Measurements from ENCODE around the gene NAPSA. TPM values are rescaled to one million over a fixed set of nuclear protein-coding genes. Genes with fewer than 3 reads are reported as not detected.

Gene NAPSA
- total and polyA plus RNA-seq, 2 donors (not counting 3 experiments of a cell fraction or from before 2014, with no cell fraction given) = 0.19 TPM; not detected in 1

DNA sequence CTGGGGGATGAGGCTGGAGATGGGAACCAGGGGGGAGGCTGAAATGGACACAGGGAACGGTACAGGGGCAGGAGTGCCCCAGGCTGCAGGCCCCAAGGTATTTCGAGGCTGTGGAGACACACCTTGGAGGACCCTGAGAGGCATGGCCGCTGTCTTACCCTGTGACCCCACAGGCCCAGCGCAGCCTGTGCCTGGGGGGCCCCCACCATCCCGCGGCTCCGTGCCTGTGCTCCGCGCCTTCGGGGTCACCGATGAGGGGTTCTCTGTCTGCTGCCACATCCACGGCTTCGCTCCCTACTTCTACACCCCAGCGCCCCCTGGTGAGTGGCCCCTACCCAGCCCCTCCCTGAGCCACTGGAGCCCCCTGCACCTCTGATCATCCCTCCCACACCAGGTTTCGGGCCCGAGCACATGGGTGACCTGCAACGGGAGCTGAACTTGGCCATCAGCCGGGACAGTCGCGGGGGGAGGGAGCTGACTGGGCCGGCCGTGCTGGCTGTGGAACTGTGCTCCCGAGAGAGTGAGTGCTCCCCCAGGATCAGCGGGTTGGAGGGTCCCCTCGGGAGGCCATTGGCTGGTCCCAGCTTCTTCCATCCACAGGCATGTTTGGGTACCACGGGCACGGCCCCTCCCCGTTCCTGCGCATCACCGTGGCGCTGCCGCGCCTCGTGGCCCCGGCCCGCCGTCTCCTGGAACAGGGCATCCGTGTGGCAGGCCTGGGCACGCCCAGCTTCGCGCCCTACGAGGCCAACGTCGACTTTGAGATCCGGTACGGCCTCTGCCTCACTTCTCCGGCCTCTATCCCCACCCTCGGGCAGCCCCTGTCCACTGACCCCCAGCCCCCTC is 36.4 kb upstream of the NAPSA start:
- BruUV-seq (replicated peaks) = TSS peak; percentile 42

More for the DNA sequence above, 36.4 kb upstream of the NAPSA start:
- Histone ChIP-seq H3K4me3 (replicated peaks in 1 of 3; ENCODE audit: insufficient read depth in 1 of 3, low read depth in 1 of 3, low read length in 3 of 3) (no peak overlapping the region), H3K36me3 (ENCODE audit: control insufficient read depth in 2 of 2, extremely low read depth in 1 of 2, insufficient read depth in 2 of 2, low read length in 2 of 2) (peaks cover 0 to 2% of the 10 kb centered on the region in 2 experiments), H3K79me2 (ENCODE audit: control insufficient read depth, insufficient read depth, low read length) (peaks cover 2% of the 10 kb centered on the region), H3K4me1 (ENCODE audit: control insufficient read depth, extremely low read depth, insufficient read depth, low read length) (no peaks in the 10 kb centered on the region), H3K27ac (ENCODE audit: insufficient read depth, low read depth, low read length) (no peak overlapping the region), H3K9me1 (replicated peaks; ENCODE audit: control insufficient read depth, extremely low read depth, insufficient read depth, low read length) (no peaks in the 10 kb centered on the region), H3K9me3 (replicated peaks; ENCODE audit: control insufficient read depth, insufficient read depth, low read length) (no peaks in the 10 kb centered on the region), H3K4me2 (ENCODE audit: insufficient read depth, low read length) (no peak overlapping the region), H3K9ac (replicated peaks; ENCODE audit: extremely low read depth, insufficient read depth, low read length) (no peak overlapping the region), H4K20me1 (replicated peaks; ENCODE audit: control insufficient read depth, extremely low read depth, insufficient read depth, low read length) (no peaks in the 10 kb centered on the region), H3K27me3 (ENCODE audit: control insufficient read depth in 2 of 2, insufficient read depth in 2 of 2, low read length in 2 of 2) (no peaks in the 10 kb centered on the region), H2AFZ (ENCODE audit: low read depth, low read length) (no peak overlapping the region)
- intact Hi-C loops (cut with micrococcal nuclease) (loop anchor here (1.0 kb wide), 1 partner anchor 34 kb away; no protein-coding TSS in a partner anchor), dilution Hi-C loops (cut with MboI; ENCODE audit: extremely low pct_ligation_motif_present, low sequenced_read_pairs) (no loop called here)
- ChIA-PET POLR2A (no interaction called here), CTCF (interaction anchor here (1.1 kb wide), 1 partner anchor 13 kb away, joined by 5 read pairs; no protein-coding TSS in a partner anchor)
- DNase-seq (ENCODE audit: low read depth, low spot score) (no peak), FAIRE-seq (no peak)
- TF ChIP-seq POLR2AphosphoS5 (IDR thresholded peaks at IDR 0.05; ENCODE audit: insufficient read depth, low read depth, low read length) (no peak), JUN (IDR thresholded peaks at IDR 0.05; ENCODE audit: borderline replicate concordance, insufficient read depth, insufficient read length, low read depth) (no peak), POLR2A (IDR thresholded peaks at IDR 0.05; ENCODE audit: low read depth, low read length) (no peak), MYC (IDR thresholded peaks at IDR 0.05; ENCODE audit: low read depth, low read length) (no peak), FOS (IDR thresholded peaks at IDR 0.05; ENCODE audit: borderline replicate concordance, insufficient read depth, low read length) (no peak), GATA2 (IDR thresholded peaks at IDR 0.05; ENCODE audit: insufficient read depth, insufficient read length, low read depth, low read length) (no peak), EZH2 (IDR thresholded peaks at IDR 0.05; ENCODE audit: borderline replicate concordance, low read depth, low read length, severe bottlenecking) (no peak)
- TF ChIP-seq, protein P1, sequence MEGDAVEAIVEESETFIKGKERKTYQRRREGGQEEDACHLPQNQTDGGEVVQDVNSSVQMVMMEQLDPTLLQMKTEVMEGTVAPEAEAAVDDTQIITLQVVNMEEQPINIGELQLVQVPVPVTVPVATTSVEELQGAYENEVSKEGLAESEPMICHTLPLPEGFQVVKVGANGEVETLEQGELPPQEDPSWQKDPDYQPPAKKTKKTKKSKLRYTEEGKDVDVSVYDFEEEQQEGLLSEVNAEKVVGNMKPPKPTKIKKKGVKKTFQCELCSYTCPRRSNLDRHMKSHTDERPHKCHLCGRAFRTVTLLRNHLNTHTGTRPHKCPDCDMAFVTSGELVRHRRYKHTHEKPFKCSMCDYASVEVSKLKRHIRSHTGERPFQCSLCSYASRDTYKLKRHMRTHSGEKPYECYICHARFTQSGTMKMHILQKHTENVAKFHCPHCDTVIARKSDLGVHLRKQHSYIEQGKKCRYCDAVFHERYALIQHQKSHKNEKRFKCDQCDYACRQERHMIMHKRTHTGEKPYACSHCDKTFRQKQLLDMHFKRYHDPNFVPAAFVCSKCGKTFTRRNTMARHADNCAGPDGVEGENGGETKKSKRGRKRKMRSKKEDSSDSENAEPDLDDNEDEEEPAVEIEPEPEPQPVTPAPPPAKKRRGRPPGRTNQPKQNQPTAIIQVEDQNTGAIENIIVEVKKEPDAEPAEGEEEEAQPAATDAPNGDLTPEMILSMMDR (IDR thresholded peaks at IDR 0.05; ENCODE audit: extremely low read depth in 1 of 2, insufficient read depth in 1 of 2, low read depth in 1 of 2, low read length in 2 of 2) = no peak
- TF ChIP-seq, protein P2, sequence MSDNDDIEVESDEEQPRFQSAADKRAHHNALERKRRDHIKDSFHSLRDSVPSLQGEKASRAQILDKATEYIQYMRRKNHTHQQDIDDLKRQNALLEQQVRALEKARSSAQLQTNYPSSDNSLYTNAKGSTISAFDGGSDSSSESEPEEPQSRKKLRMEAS (IDR thresholded peaks at IDR 0.05; ENCODE audit: insufficient read depth, insufficient read length) = no peak

All from endothelial cell of umbilical vein (primary cell).